Esophagus squamous epithelium (tissue), 4 donors: Measurements from ENCODE around the gene PDK2.

ENCODE experiments used
- CTCF ChIP-seq, 6 experiments: fragments of 450-650 bp in 4 of 6; fragments of 200-600 bp in 2 of 6; sonication (generic) in 2 of 6; IDR thresholded peaks; one replicate each; pipeline ENCODE4 v1.5.1; 2016 to 2019; ENCODE audit warnings: antibody characterized with exemption in 6 of 6, mild to moderate bottlenecking in 4 of 6, moderate library complexity in 4 of 6
- POLR2A ChIP-seq, 4 donors: fragments of 450-650 bp; IDR thresholded peaks; one replicate each; pipeline ENCODE4 v1.6.1; 2017; ENCODE audit warnings: antibody characterized with exemption in 4 of 4, mild to moderate bottlenecking in 4 of 4, moderate library complexity in 3 of 4

GRCh38 chr17:50109207-50109606, 14.1 kb downstream of the PDK2 start:
- TF ChIP-seq CTCF (IDR thresholded peaks at IDR 0.05): no peak
- no peak for TF ChIP-seq POLR2A (IDR thresholded peaks at IDR 0.05)
